Coronary artery (tissue), 2 donors: Measurements from ENCODE around the gene PLAAT5.

Source experiments
- DNase-seq: peaks from one replicate; pipeline ENCODE4 v3.0.0-alpha.2; 2017; ENCODE audit warnings: low spot score
- H3K27ac ChIP-seq, 2 donors: fragments of 200-600 bp; sonication (generic); one replicate each; pipeline ENCODE4 v1.5.1; 2016 to 2019
- H3K4me3 ChIP-seq: fragments of 200-600 bp; sonication (generic); 2 replicates; pipeline ENCODE4 v1.5.1; 2016; ENCODE audit warnings: mild to moderate bottlenecking, moderate library complexity
- TF ChIP-seq, protein P1 (sequence below): fragments of 200-600 bp; sonication (generic); IDR thresholded peaks from one replicate; pipeline ENCODE4 v1.5.1; 2019; ENCODE audit warnings: antibody characterized with exemption

The PLAAT5 gene, protein sequence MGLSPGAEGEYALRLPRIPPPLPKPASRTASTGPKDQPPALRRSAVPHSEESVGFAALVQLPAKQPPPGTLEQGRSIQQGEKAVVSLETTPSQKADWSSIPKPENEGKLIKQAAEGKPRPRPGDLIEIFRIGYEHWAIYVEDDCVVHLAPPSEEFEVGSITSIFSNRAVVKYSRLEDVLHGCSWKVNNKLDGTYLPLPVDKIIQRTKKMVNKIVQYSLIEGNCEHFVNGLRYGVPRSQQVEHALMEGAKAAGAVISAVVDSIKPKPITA

DNA sequence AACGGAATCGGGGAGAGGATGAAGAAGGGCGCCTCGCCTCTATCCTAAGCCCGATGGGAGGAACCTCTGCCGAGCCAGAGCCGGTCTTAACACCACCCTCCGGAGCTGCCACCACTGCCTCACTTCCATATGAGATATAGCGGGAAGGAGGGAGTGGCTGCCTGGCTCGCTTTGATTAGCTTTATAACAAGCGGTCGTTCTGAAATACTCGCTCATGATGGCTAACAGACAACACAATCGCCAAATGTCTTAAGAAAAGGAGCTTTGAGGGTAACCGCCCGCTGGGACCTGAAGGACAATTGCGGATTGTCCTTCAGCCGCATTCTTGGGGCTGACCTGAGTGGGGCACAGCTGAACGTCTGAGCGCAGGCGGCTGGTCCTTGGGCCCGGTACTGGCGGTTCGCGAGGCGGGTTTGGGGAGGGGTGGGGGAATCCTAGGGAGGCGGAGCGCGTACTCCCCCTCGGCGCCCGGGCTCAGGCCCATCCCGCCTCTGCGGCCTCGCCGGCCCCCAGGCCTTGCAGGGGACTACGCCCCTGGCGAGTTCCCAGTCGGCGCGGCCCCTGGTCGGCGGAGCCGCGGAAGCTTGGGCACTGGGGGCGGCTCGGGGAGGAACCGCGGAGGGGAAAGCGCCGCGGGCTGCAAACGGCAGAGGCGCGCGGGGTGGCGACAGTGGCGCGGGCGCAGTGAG lies at the start of gene PLAAT5:
Gene PLAAT5 (minus strand): TSS at position 617 of the 689 bp plus-strand sequence. CDS start 133 bp downstream, at position 484.
- TF ChIP-seq, protein P1, sequence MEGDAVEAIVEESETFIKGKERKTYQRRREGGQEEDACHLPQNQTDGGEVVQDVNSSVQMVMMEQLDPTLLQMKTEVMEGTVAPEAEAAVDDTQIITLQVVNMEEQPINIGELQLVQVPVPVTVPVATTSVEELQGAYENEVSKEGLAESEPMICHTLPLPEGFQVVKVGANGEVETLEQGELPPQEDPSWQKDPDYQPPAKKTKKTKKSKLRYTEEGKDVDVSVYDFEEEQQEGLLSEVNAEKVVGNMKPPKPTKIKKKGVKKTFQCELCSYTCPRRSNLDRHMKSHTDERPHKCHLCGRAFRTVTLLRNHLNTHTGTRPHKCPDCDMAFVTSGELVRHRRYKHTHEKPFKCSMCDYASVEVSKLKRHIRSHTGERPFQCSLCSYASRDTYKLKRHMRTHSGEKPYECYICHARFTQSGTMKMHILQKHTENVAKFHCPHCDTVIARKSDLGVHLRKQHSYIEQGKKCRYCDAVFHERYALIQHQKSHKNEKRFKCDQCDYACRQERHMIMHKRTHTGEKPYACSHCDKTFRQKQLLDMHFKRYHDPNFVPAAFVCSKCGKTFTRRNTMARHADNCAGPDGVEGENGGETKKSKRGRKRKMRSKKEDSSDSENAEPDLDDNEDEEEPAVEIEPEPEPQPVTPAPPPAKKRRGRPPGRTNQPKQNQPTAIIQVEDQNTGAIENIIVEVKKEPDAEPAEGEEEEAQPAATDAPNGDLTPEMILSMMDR: no peak
- Histone ChIP-seq H3K27ac (peak within 1 kb of the TSS in 1 of 2 donors; percentile 56), H3K4me3 (peak within 1 kb of the TSS; percentile 71)
- DNase-seq: no peak

DNA sequence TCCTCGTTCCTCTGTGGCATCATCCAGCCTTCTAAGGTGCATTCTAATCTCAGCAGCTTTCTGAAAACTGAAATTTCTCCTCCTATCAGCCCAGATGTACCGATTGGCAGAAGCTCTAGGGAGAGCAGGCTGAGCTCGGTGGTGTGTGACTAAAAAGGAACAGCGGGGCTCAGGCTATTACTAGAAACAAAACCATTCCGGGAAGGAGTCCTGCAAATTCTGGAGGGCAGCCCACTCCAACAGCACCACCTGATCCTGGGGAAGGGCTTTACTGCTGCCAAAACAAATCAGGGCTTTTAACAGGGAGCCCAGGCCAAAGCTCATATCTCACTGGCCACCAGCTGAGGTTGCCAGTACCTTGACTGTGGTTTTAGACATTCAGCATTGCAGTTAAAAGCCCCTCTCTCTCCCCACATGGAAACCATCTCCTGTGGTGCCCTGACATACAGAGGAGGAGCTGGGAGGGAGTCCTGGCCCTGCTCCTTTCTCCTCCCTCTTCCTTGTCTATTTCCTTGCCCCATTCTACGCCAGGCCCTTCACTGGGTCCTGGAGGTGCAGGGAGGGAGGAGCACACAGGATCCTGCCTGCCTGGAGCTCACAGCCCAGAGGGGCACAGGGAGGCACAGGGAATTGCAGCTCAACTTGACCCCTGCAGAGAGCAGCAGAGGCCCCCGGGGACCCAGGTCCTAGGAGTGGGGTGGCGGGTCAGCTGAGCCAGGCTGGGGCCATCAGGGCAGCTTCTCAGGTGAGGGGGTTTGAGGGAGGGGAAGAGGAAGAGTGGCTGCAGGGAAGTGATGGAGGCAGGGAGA lies 46.5 kb upstream of the PLAAT5 start:
- TF ChIP-seq, protein P1: no peak
- H3K27ac ChIP-seq: peak overlapping the region; percentile 73 to 92
- DNase-seq: peak; percentile 86
- H3K4me3 ChIP-seq: peak overlapping the region; percentile 69

DNA sequence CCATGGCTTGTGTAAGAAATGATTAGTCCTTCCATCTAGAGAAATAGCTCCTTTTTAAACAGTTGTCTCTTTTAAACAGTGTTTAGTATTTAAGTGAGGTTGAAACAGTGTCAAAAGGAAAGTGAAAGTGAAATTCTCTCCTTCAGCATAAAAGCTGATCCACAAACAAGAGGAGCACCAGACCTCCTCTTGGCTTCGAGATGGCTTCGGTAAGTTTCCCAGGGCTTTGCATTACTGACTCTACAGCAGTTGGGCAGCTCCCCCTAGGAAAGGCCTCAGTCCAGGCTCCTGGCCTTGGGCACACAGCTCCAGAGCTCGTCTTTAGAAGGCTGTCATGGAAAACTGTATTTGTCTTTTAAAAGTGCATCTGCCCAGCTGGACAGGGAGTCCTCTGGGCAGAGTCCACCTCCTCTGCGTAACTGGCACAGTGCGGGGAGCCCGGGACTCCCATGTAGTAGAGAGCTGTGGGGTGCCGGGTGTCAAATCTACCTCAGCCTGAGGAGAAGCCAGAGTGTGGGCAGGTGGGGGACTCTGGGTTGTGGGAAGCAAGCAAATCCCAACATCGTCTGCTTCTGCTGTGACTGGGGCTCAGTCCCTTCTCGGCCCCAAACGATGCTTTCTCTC lies 45.8 kb upstream of the PLAAT5 start, which contains the start of gene PLAAT4:
Gene PLAAT4 (plus strand): TSS at position 140 of the 624 bp plus-strand sequence. CDS start 61 bp downstream, at position 201.
- TF ChIP-seq, protein P1: no peak
- peak; percentile 78 for DNase-seq
- peak within 1 kb of the TSS; percentile 69 for H3K4me3 ChIP-seq
- H3K27ac ChIP-seq: peak within 1 kb of the TSS; percentile 73 to 92

DNA sequence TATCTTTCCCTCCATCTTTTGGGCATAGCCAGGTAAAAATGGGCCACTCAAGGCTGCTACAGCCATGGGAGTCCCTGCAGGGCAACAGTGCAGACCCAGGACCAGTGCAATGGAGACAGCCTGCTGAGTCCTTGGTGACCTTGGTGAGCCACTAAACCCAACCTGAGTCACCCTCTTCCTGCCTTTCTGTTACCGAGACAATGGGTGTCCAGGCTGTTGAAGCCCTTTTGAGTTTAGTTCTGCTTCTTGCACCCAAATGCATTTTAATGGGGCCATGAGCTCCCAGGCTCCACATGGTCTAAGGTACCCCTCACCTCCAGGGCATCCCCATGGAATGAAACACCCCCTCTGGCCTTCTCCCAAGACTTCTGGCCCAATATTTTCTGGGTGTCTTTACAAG lies 44.8 kb upstream of the PLAAT5 start:
- Histone ChIP-seq H3K4me3 (no peak overlapping the region), H3K27ac (peak overlapping the region in 1 of 2 donors; percentile 92)
- TF ChIP-seq, protein P1: no peak
- no peak for DNase-seq

DNA sequence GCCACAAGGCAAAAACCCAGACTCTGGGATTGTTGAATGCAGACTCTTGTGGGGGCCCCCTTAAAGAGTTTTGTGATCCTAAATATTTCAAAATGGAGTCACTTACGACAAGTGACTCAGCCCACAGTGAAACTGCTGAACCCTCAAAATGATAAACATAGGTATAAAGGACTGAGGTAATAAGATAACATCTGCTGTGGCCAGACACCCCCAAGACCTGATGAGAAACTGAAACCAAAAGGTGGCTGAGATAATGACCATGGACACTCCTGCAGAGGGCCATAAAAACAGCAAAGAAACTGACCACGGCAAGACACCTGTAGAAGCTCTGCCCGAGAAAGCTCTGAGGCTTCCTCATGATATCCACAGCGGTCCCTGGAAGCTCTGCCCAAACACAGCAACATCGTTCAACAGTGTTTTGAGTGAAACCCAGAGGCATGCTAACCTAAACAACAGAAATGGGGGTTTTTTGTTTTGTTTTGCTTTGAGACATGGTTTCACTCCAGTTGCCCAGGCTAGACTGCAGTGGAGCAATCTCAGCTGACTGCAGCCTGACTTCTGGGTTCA lies 44.0 kb upstream of the PLAAT5 start:
- no peak for DNase-seq
- Histone ChIP-seq H3K4me3 (no peak overlapping the region), H3K27ac (no peak overlapping the region)
- TF ChIP-seq, protein P1: no peak

DNA sequence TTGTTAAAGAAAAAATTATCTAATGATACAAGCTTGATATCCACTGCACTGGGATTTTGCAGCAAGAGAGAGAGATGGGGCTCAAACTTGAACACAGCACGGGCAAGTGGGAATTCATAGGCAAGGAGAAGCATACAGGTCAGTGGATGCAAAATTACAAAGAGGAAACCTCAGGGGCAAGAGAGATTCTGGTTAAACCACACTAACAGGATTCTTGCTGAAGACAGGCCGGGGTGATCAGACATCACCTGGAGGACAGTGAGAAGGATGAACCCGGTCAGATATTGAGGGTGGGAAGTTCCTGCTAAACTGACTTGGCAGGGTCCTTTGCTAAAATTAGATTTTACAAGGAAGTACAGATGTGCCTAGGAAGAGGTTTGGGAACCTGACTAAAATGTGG lies 43.1 kb upstream of the PLAAT5 start:
- H3K27ac ChIP-seq: no peak overlapping the region
- no peak for DNase-seq

More for the DNA sequence above, 43.1 kb upstream of the PLAAT5 start:
- TF ChIP-seq, protein P1: no peak
- no peak overlapping the region for H3K4me3 ChIP-seq
